PFSK-1 (cell line): ENCODE data around the gene THOC1.

Experiments
- FOXP2 ChIP-seq: optimal IDR thresholded peaks from 2 replicates; pipeline ENCODE3; 2011; ENCODE audit warnings: borderline replicate concordance, control low read depth, inconsistent platforms; ENCODE audit not compliant: insufficient read depth; ENCODE audit errors: extremely low read length, extremely low read depth
- POLR2AphosphoS5 ChIP-seq: IDR thresholded peaks from 2 replicates; pipeline ENCODE4 v1.6.1; 2012; ENCODE audit warnings: low read depth, mild to moderate bottlenecking, control low read depth, low read length, moderate library complexity
- REST ChIP-seq, 2 experiments: IDR thresholded peaks; 2 replicates each; pipeline versions ENCODE4 v1.6.1 to v1.8.0; 2011 to 2012; ENCODE audit warnings: low read depth in 2 of 2, low read length in 2 of 2, control low read depth in 1 of 2, inconsistent platforms in 1 of 2, mild to moderate bottlenecking in 1 of 2, moderate library complexity in 1 of 2; ENCODE audit not compliant: insufficient read depth in 1 of 2
- SIN3A ChIP-seq: IDR thresholded peaks from 2 replicates; pipeline ENCODE4 v1.6.1; 2012; ENCODE audit warnings: mild to moderate bottlenecking, low read length, moderate library complexity, borderline replicate concordance; ENCODE audit not compliant: insufficient read depth
- TAF1 ChIP-seq: IDR thresholded peaks from 2 replicates; pipeline ENCODE4 v1.6.1; 2012; ENCODE audit warnings: low read length, control low read depth, borderline replicate concordance; ENCODE audit not compliant: insufficient read depth

Gene THOC1

GRCh38 chr18:255171-255570 is 12.7 kb downstream of the THOC1 start:
- TF ChIP-seq REST (IDR thresholded peaks at IDR 0.05; ENCODE audit: insufficient read depth in 1 of 2, low read depth in 2 of 2, low read length in 2 of 2) (no peak), FOXP2 (no peak), POLR2AphosphoS5 (no peak), TAF1 (no peak), SIN3A (no peak)

GRCh38 chr18:253121-253520 is 14.7 kb downstream of the THOC1 start:
- TF ChIP-seq POLR2AphosphoS5, result no peak
- no peak for TF ChIP-seq FOXP2
- no peak for TF ChIP-seq TAF1
- TF ChIP-seq SIN3A, result no peak
- no peak for TF ChIP-seq REST (IDR thresholded peaks at IDR 0.05; ENCODE audit: insufficient read depth in 1 of 2, low read depth in 2 of 2, low read length in 2 of 2)

GRCh38 chr18:251572-251971 is 16.3 kb downstream of the THOC1 start:
- TF ChIP-seq POLR2AphosphoS5, result no peak
- TF ChIP-seq TAF1, result no peak
- no peak for TF ChIP-seq REST (IDR thresholded peaks at IDR 0.05; ENCODE audit: insufficient read depth in 1 of 2, low read depth in 2 of 2, low read length in 2 of 2)
- TF ChIP-seq FOXP2, result no peak
- no peak for TF ChIP-seq SIN3A

GRCh38 chr18:250685-251084 is 17.2 kb downstream of the THOC1 start:
- TF ChIP-seq POLR2AphosphoS5, result no peak
- TF ChIP-seq TAF1, result no peak
- TF ChIP-seq SIN3A, result no peak

- no peak for TF ChIP-seq REST (IDR thresholded peaks at IDR 0.05; ENCODE audit: insufficient read depth in 1 of 2, low read depth in 2 of 2, low read length in 2 of 2)
- TF ChIP-seq TAF1, result no peak
- TF ChIP-seq SIN3A, result no peak
- no peak for TF ChIP-seq POLR2AphosphoS5
- no peak for TF ChIP-seq FOXP2
Measured at GRCh38 chr18:248053-248452, 19.8 kb downstream of the THOC1 start.
